ENCODE results near the gene HTR3C. TPM values are rescaled to one million over a fixed set of nuclear protein-coding genes. Genes with fewer than 3 reads are reported as not detected.
"Not testable (repeated sequence)": the region's sequence is repeated elsewhere in the genome, so short reads cannot be mapped to it uniquely, and the experiment has no call there.

The HTR3C gene
- polyA plus RNA-seq, 4 donors = not detected

GRCh38 chr3:184029443-184029842 lies 23.4 kb upstream of the HTR3C start:
- DNase-seq (ENCODE audit: low read depth in 4 of 4, low spot score in 3 of 4) = no peak

GRCh38 chr3:184030536-184030935 lies 22.3 kb upstream of the HTR3C start:
- DNase-seq (ENCODE audit: low read depth in 4 of 4, low spot score in 3 of 4) = no peak

- DNase-seq (ENCODE audit: low read depth in 4 of 4, low spot score in 3 of 4) = peak in 1 of 4 donors; percentile 26
Measured at GRCh38 chr3:184031187-184031792, 21.6 kb upstream of the HTR3C start, which contains the start of gene HTR3D. HTR3D (plus strand) TSS chr3:184031742; CDS start chr3:184031742, 0 bp downstream.

GRCh38 chr3:184037816-184038215 lies 15.0 kb upstream of the HTR3C start:
- no peak for DNase-seq (ENCODE audit: low read depth in 4 of 4, low spot score in 3 of 4)

- not testable (repeated sequence) for DNase-seq (ENCODE audit: low read depth in 4 of 4, low spot score in 3 of 4)
Measured at GRCh38 chr3:184038307-184038706, 14.5 kb upstream of the HTR3C start.

- DNase-seq (ENCODE audit: low read depth in 4 of 4, low spot score in 3 of 4) = no peak
Measured at GRCh38 chr3:184039414-184039813, 13.4 kb upstream of the HTR3C start.

GRCh38 chr3:184040010-184040409 lies 12.8 kb upstream of the HTR3C start:
- DNase-seq (ENCODE audit: low read depth in 4 of 4, low spot score in 3 of 4) = no peak

- DNase-seq (ENCODE audit: low read depth in 4 of 4, low spot score in 3 of 4) = no peak
Measured at GRCh38 chr3:184042617-184043016, 10.2 kb upstream of the HTR3C start.

GRCh38 chr3:184045995-184046394 lies 6.9 kb upstream of the HTR3C start:
- no peak for DNase-seq (ENCODE audit: low read depth in 4 of 4, low spot score in 3 of 4)

- DNase-seq (ENCODE audit: low read depth in 4 of 4, low spot score in 3 of 4) = no peak
Measured at GRCh38 chr3:184050217-184050847, 2.5 kb upstream of the HTR3C start.

GRCh38 chr3:184058029-184058428 lies 5.2 kb downstream of the HTR3C start:
- no peak for DNase-seq (ENCODE audit: low read depth in 4 of 4, low spot score in 3 of 4)

GRCh38 chr3:184059424-184059823 lies 6.6 kb downstream of the HTR3C start:
- DNase-seq (ENCODE audit: low read depth in 4 of 4, low spot score in 3 of 4) = no peak

- DNase-seq (ENCODE audit: low read depth in 4 of 4, low spot score in 3 of 4) = no peak
Measured at GRCh38 chr3:184062637-184063036, 9.8 kb downstream of the HTR3C start.

GRCh38 chr3:184066211-184066610 lies 13.4 kb downstream of the HTR3C start:
- DNase-seq (ENCODE audit: low read depth in 4 of 4, low spot score in 3 of 4) = no peak

- DNase-seq (ENCODE audit: low read depth in 4 of 4, low spot score in 3 of 4) = no peak
Measured at GRCh38 chr3:184067573-184068055, 14.8 kb downstream of the HTR3C start.

- DNase-seq (ENCODE audit: low read depth in 4 of 4, low spot score in 3 of 4) = no peak
Measured at GRCh38 chr3:184068344-184068743, 15.5 kb downstream of the HTR3C start.

- not testable (repeated sequence) for DNase-seq (ENCODE audit: low read depth in 4 of 4, low spot score in 3 of 4)
Measured at GRCh38 chr3:184071142-184071541, 18.3 kb downstream of the HTR3C start.

- no peak for DNase-seq (ENCODE audit: low read depth in 4 of 4, low spot score in 3 of 4)
Measured at GRCh38 chr3:184073621-184074020, 20.8 kb downstream of the HTR3C start.

GRCh38 chr3:184075901-184076300 lies 23.1 kb downstream of the HTR3C start:
- DNase-seq (ENCODE audit: low read depth in 4 of 4, low spot score in 3 of 4) = no peak

- DNase-seq (ENCODE audit: low read depth in 4 of 4, low spot score in 3 of 4) = no peak
Measured at GRCh38 chr3:184077881-184078280, 25.0 kb downstream of the HTR3C start.

- DNase-seq (ENCODE audit: low read depth in 4 of 4, low spot score in 3 of 4) = no peak
Measured at GRCh38 chr3:184078851-184079250, 26.0 kb downstream of the HTR3C start.

GRCh38 chr3:184081116-184081830 lies 28.4 kb downstream of the HTR3C start:
- DNase-seq (ENCODE audit: low read depth in 4 of 4, low spot score in 3 of 4) = no peak

All from left renal pelvis (tissue), 4 donors.